Measurements from ENCODE around the gene CACNG6.
"Not testable (repeated sequence)": the region's sequence is repeated elsewhere in the genome, so short reads cannot be mapped to it uniquely, and the experiment has no call there.

Gene CACNG6, protein sequence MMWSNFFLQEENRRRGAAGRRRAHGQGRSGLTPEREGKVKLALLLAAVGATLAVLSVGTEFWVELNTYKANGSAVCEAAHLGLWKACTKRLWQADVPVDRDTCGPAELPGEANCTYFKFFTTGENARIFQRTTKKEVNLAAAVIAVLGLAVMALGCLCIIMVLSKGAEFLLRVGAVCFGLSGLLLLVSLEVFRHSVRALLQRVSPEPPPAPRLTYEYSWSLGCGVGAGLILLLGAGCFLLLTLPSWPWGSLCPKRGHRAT

DNA sequence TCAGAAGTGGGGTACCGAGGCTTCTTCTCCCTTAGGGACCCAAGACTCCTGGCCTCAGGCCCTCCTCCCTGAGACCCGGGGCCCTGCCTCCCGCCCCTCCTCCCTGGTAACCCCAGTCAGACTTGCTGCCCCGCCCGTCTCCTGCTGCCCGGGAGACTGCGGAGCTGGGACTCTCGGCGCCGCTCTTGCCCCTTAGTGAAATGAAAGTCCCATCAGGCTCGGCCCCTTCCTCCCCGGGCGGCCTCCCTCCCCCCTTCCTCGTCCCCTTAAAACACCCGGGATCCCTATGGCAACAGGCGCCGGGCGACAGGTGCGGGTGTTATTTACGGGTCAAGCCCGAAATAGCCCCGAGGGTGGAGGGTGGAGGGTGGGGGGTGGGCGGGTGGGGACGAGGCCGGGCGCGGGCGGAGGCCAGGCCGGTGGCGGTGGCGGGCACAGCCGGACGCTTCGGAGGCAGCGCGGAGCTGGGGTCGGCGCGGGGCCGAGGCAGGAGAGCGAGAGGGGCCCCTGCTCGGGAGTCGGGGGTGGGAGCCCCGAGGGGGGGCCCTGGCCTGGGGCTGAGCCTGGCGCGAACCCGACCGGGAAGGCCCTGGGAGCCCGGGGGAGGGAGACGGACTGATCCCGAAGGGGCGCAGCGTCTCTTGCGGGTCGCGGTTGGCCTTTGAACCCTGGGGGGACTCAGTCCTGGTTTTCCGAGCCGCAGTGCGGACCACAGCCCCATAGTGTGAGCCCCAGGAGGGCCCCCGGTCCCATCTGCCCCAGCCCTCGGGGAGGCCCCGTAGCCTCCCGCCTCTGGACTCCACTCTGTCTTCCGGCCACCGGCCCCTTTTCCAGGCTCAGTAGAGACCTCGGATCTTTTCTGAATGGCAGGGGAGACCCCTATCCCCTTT, at the start of gene CACNG6:
CACNG6 (plus strand) TSS at position 414 of the 890 bp plus-strand sequence. CDS start 1,241 bp downstream, outside the sequence.
- no peak for DNase-seq
- no peak for ATAC-seq

GRCh38 chr19:53942001-53942786, 49.2 kb upstream of the CACNG6 start:
- ATAC-seq (no peak), DNase-seq (peak; percentile 30)

GRCh38 chr19:53944416-53944815, 47.0 kb upstream of the CACNG6 start:
- no peak for DNase-seq
- no peak for ATAC-seq

GRCh38 chr19:53944933-53945332, 46.5 kb upstream of the CACNG6 start:
- DNase-seq (no peak), ATAC-seq (no peak)

DNA sequence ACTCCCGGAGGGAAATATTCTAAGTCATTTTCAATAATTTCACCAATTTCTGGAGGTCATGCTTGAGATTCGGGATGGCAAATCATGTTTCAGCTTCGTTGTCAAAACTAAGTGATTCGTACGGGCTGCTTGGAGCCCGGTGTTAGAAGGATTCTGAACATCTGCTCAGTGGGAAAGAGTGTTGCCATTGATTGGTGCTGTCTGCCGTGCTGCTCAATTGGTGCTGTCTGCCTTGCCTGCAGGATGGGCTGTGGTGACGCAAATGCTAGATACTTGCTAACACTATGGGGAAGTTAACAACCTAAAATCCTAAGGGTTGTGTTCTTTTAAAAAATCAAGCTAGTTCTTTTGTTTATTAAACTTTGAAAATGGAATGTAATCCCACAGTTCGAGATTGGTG, 46.0 kb upstream of the CACNG6 start:
- no peak for DNase-seq
- no peak for ATAC-seq

DNA sequence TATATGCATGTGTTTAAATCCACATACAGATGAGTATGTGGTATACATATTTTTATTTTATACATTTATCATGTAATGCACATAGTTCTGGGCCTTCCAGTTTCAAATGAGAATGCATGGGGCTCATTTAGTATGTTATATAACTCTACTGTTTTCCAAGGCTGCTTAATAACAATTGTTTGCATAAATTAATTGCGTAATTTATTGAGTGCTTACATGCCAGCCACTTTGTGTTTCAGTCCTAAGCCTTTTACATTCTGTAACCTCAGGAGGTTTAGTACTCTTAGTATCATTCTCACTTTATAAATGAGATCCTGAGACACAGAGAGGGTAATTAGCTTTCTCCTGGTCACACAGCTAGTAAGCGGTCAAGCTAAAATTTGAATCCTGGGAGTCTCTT, 45.4 kb upstream of the CACNG6 start:
- no peak for DNase-seq
- no peak for ATAC-seq

- ATAC-seq (no peak), DNase-seq (no peak)
Measured at GRCh38 chr19:53947624-53948023, 43.8 kb upstream of the CACNG6 start.

DNA sequence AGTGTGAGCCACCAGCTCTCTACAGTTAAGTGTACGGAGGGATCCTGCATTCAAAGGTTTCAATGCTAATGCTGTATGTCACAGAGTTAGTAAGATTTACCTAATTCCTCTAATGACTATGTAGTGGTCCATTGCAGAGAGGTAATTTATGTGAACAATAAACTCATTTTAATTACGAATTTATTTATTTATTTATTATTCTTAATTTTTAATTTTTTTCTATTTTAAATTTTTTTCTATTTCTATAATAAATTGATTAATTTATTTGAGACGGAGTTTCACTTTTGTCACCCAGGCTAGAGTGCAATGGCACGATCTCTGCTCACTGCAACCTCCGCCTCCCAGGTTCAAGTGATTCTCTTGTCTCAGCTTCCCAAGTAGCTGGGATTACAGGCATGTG, 42.8 kb upstream of the CACNG6 start:
- DNase-seq, ATAC-seq: not testable (repeated sequence)

DNA sequence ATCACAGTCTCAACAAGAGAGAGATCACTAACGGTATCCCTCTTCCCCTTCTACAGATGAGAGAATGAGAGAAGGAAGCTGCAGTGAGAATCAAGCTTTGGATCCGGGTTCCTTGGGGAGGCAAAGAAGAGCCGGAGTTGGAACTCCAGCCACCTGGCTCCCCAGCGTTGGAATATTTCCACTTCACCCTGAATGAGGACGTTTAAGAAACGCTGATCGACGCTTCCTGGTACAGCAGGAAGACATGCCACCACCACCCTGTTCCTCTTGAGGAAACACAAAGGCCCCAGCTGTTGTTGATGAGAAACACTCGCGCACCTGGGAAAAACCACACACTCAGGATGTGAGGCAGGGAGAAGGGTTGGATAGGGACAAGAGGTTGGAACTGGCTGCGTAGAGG, 40.0 kb upstream of the CACNG6 start:
- no peak for ATAC-seq
- DNase-seq = no peak

DNA sequence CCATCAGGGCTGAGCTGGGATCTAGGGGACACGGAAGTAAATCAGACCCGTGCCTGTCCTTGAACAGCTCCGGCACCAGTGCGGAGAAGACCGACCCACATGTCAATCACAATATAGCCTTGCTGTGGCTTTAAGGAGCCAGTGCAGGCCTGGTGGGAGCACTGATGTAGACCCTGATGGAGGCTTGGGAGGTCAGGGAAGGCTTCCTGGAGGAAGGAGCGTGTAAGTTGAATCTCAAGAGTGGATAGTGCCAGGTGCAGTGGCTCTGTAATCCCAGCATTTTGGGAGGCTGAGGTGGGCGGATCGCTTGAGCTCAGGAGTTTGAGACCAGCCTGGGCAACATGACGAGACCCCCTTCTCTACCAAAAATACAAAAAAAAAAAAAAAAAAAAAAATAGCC, 39.5 kb upstream of the CACNG6 start:
- ATAC-seq = no peak
- no peak for DNase-seq

- no peak for ATAC-seq
Measured at GRCh38 chr19:53953383-53953782, 38.1 kb upstream of the CACNG6 start.

DNA sequence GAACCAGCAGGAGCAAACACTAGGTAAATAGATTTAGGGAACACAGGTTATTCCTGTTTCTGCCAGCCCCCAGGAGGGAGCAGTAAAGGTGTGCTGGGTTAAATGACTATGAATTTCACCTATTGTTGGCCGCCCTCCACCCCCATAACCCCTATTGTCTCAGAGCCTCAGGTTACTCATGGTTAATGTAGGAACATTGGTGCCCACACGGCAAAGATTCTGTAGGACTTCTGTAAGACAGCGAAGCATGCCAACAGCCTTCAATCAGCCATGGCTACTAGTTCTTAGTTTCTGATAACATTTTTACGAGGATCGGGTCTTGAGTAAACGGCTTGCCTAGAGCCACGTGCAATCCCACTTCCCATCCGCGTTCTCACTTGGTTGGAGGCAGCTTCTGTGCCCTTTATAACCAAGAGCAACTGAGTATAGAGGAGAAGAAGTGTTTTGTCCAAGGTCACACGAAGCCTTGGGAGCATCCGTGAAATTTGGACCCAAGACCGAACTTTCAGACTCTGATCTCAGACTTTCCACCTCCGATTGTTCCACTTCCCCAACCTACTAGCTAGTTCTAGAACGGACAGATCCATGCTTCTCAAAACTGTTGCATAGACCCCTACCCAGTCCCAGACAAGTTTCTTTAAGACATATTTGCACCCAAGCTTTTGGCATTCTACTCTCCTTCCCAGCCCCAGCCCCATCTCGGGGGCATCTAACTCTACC, 33.8 kb upstream of the CACNG6 start:
- DNase-seq (no peak), ATAC-seq (no peak)

More at GRCh38 chr19:53953383-53953782, 38.1 kb upstream of the CACNG6 start:
- no peak for DNase-seq

- ATAC-seq = no peak
- DNase-seq = no peak
Measured at GRCh38 chr19:53958168-53958571, 33.3 kb upstream of the CACNG6 start.

DNA sequence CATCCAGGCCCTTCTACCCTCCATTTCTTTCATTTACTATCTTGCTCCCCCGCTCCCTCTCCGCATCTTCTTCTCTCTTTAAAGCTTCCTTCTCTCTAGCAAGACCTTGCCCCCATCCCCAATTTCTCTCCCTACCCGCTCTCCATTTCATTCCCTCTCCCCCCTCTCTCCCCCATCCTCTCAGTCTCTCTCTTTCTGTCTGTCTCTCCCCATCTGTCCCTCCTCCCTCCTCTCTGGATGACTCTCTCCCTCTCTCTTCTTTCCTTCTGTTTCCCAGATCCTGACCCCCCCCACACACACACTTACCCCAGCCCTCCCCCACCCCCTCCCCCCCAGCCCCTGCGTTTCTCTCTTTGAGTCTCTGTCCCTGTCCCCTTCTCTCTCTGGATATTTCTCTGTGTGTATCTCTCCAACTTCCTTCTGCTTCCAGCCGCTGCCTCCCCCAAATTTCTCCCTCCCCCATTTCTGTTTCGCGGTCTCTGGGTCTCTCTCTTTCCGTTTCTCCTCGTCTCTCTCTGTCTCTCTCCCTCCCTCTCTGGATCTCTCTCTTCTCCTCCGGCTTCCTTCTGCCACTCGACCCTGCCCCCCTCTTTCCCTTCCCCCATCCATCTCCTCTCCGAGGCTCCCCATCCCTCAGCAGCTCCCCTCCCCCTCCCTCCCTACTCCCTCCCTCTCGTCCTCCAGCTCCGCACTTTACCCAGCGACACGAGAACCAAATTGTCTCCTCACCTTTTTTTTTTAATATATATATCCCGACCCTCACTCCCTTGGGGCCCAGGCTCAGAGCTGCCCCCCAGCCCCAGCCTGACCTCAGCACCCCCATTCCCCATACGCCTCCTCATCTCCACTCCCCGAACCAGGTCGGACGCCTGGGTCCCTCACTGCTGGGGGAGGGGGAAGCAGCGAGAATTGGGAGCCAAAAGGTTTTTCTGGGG, 32.3 kb upstream of the CACNG6 start:
- DNase-seq = no peak
- no peak for ATAC-seq

GRCh38 chr19:53960187-53960586, 31.2 kb upstream of the CACNG6 start:
- no peak for ATAC-seq
- no peak for DNase-seq

- DNase-seq = no peak
- no peak for ATAC-seq
Measured at GRCh38 chr19:53960886-53961285, 30.6 kb upstream of the CACNG6 start.

- DNase-seq (no peak), ATAC-seq (no peak)
Measured at GRCh38 chr19:53961523-53962356, 29.7 kb upstream of the CACNG6 start.

DNA sequence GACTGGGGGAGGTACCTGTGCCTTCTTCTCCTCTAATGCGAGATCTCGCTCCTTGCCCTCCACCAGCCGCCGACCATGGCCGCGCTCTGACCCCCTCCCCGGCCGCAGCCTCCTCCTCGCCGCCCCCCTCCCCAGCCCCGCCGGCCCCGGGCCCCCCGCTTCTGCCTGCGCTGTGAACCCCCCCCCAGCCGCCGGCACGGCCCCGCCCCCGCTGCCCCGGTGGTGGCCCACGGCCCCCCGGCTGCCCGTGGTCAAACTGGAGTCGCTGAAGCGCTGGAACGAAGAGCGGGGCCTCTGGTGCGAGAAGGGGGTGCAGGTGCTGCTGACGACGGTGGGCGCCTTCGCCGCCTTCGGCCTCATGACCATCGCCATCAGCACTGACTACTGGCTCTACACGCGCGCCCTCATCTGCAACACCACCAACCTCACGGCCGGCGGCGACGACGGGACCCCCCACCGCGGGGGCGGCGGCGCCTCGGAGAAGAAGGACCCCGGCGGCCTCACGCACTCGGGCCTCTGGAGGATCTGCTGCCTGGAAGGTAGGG, 28.5 kb upstream of the CACNG6 start, which contains the start of gene CACNG8:
CACNG8 (plus strand) TSS at position 51 of the 545 bp plus-strand sequence.
- DNase-seq (no peak), ATAC-seq (no peak)

DNA sequence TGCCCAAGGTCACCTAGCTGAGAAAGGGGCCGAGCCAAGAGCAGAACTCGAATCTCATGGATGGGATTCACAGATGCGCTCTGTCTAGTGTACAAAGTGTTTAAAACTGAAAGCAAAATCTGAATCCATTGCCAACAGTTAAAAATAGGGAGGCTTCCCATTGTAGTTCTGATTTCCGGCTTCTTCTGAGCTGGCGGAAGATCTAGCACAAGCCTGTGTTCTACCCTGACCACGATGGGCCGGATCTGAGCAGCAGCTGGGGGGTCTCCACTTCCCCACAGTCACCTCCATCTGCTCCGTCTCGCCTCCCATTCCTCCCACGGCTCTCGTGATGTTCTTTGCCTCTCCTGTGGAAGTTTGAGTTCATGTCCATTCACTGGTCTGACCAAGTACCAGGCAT, 26.3 kb upstream of the CACNG6 start:
- no peak for ATAC-seq
- DNase-seq = no peak

DNA sequence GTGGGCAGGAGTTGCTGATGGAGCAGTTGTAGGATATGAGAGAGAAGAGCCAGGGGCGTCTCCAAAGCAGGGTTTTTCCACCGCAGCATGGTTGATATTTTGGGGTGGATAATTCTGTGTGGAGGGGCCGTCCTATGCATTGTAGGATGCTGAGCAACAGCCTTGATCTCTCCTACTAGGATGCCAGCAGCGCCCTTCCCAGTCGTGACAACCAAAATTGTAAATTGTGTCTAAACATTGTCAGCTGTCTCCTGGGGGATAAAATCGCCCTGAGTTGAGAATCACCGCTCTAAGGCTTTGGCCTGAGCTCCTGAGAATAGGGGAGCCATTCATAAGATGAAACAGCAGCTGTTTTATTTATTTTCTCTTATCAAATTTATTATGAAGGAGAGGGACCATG, 24.5 kb upstream of the CACNG6 start:
- DNase-seq (no peak), ATAC-seq (no peak)

All from stimulated activated naive CD8-positive, alpha-beta T cell treated with anti-CD3 and anti-CD28 coated beads, Interleukin-15, Interleukin-2, amounts not matched to agents 100 U/mL and 50 U/mL, for 24 hours (primary cell).